OCI-LY3 (cell line): Measurements from ENCODE around the gene LGI4.

Source experiments
- EZH2phosphoT487 ChIP-seq: fragments of 200-600 bp; shearing (Covaris generic); IDR thresholded peaks from 2 replicates; pipeline ENCODE4 v1.6.1; 2018; ENCODE audit warnings: antibody characterized with exemption, mixed run types, low read depth
- TF ChIP-seq, protein P1 (sequence below): fragments of 200-600, 300-600 bp; sonication (generic); IDR thresholded peaks from 2 replicates; pipeline ENCODE4 v1.5.1; 2014; ENCODE audit warnings: antibody characterized with exemption, low read length, low read depth

DNA sequence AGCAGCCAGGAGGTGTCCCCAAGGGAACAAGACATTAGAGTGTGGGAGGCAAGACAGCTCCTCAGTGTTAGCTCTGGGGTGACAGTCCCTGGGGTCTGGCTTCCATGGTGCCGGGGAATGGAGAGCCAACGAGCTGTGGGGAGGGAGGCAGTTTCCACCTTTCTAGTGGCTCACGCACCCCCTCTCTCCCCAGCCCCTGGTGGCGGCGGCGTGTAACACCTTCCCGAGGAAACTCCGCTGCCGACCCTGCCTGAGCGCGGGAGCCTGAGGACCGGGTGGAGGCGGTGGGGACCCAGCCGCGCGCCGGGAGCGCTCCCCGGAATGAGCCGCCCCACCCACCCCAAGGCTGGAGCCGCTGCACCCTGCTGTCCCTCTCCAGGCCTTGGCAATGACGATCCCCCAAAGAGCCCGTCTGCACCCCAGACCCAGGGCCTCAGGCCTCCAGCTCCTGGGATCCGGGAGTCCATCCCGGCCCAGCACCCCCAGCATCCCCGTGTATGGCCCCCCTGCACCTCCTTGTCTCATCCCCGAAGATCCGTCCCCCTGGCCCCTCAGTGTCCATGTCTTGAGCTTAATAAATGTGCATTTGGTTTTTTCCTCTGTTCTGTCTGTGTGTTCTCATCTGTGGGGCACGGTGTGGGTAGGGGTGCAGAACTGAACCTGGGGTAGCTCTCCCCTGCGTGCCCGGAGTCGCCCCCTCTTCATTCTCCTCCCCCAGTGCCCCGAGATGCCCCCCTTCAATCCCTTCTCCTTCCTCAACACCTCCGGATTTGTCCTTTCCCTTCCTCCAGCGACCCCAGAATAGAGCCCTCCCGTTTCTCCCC, 19.1 kb upstream of the LGI4 start:
- TF ChIP-seq, protein P1, sequence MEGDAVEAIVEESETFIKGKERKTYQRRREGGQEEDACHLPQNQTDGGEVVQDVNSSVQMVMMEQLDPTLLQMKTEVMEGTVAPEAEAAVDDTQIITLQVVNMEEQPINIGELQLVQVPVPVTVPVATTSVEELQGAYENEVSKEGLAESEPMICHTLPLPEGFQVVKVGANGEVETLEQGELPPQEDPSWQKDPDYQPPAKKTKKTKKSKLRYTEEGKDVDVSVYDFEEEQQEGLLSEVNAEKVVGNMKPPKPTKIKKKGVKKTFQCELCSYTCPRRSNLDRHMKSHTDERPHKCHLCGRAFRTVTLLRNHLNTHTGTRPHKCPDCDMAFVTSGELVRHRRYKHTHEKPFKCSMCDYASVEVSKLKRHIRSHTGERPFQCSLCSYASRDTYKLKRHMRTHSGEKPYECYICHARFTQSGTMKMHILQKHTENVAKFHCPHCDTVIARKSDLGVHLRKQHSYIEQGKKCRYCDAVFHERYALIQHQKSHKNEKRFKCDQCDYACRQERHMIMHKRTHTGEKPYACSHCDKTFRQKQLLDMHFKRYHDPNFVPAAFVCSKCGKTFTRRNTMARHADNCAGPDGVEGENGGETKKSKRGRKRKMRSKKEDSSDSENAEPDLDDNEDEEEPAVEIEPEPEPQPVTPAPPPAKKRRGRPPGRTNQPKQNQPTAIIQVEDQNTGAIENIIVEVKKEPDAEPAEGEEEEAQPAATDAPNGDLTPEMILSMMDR: peak; percentile 46
- TF ChIP-seq EZH2phosphoT487: no peak
